GM21723 (cell line): Measurements from ENCODE around the gene NOVA2.
A peak's percentile ranks its signal among the peaks of the same experiment; 100 is the strongest.

ENCODE experiments used
- ATAC-seq: cut with Tn5 transposase; IDR thresholded peaks from one replicate; pipeline ENCODE4 v1.9.1; 2021; ENCODE audit warnings: mild to moderate bottlenecking, moderate library complexity; ENCODE audit not compliant: unreplicated experiment

NOVA2 gene

GRCh38 chr19:45927565-45928261 is 46.0 kb downstream of the NOVA2 start:
- ATAC-seq, result no peak

GRCh38 chr19:45924891-45925447 is 48.7 kb downstream of the NOVA2 start:
- no peak for ATAC-seq

GRCh38 chr19:45922281-45922680 is 51.4 kb downstream of the NOVA2 start:
- no peak for ATAC-seq

- no peak for ATAC-seq
Measured at GRCh38 chr19:45920458-45920857, 53.2 kb downstream of the NOVA2 start.

GRCh38 chr19:45919678-45920077 is 54.0 kb downstream of the NOVA2 start:
- no peak for ATAC-seq

GRCh38 chr19:45918721-45919120 is 54.9 kb downstream of the NOVA2 start:
- ATAC-seq, result no peak

GRCh38 chr19:45917421-45918091 is 56.1 kb downstream of the NOVA2 start:
- no peak for ATAC-seq

- no peak for ATAC-seq
Measured at GRCh38 chr19:45913874-45914830, 59.5 kb downstream of the NOVA2 start, which contains the start of gene NANOS2. NANOS2 (minus strand) TSS chr19:45914778; CDS start chr19:45914693, 85 bp downstream.

GRCh38 chr19:45911291-45911690 is 62.4 kb downstream of the NOVA2 start:
- ATAC-seq, result no peak

- ATAC-seq, result no peak
Measured at GRCh38 chr19:45908956-45909355, 64.7 kb downstream of the NOVA2 start.

GRCh38 chr19:45906221-45906620 is 67.4 kb downstream of the NOVA2 start:
- ATAC-seq, result no peak

- no peak for ATAC-seq
Measured at GRCh38 chr19:45905011-45905410, 68.7 kb downstream of the NOVA2 start.

GRCh38 chr19:45902651-45903625 is 70.7 kb downstream of the NOVA2 start:
- ATAC-seq, result peak; percentile 76

- ATAC-seq, result no peak
Measured at GRCh38 chr19:45901912-45902650, 71.6 kb downstream of the NOVA2 start, which contains the start of gene MYPOP. MYPOP (minus strand) TSS chr19:45902613; CDS start chr19:45901773, 840 bp downstream.

- ATAC-seq, result no peak
Measured at GRCh38 chr19:45901432-45901911, 72.2 kb downstream of the NOVA2 start.

- ATAC-seq, result no peak
Measured at GRCh38 chr19:45900738-45901431, 72.8 kb downstream of the NOVA2 start.

- ATAC-seq, result no peak
Measured at GRCh38 chr19:45899919-45900589, 73.6 kb downstream of the NOVA2 start.

- no peak for ATAC-seq
Measured at GRCh38 chr19:45899253-45899652, 74.4 kb downstream of the NOVA2 start.
